PC-9 (cell line): ENCODE results near the gene FHIP1B.

Experiments used
- CTCF ChIP-seq: fragments of 200-600 bp; sonication (generic); conservative IDR thresholded peaks from 2 replicates; pipeline ENCODE4 v1.6.1; 2017; ENCODE audit warnings: mixed run types, antibody characterized with exemption, mild to moderate bottlenecking, moderate library complexity
- EZH2 ChIP-seq: fragments of 200-600 bp; sonication (generic); IDR thresholded peaks from 2 replicates; pipeline ENCODE4 v1.8.0; 2017; ENCODE audit warnings: antibody characterized with exemption, low read depth

- TF ChIP-seq CTCF: no peak
- TF ChIP-seq EZH2: no peak
These were observed 49.1 kb upstream of the FHIP1B start for GRCh38 chr11:6283453-6284023.
